ENCODE results near the gene HNRNPC.
"Not testable (repeated sequence)": the region's sequence is repeated elsewhere in the genome, so short reads cannot be mapped to it uniquely, and the experiment has no call there.

The HNRNPC gene

GRCh38 chr14:21272661-21273060 is 3.4 kb upstream of the HNRNPC start:
- H3K4me3 ChIP-seq (ENCODE audit: low read length); H2BK15ac ChIP-seq (replicated peaks; ENCODE audit: low read depth); H3K79me1 ChIP-seq (ENCODE audit: low read length); H4K5ac ChIP-seq (ENCODE audit: low read length); H3K18ac ChIP-seq (ENCODE audit: low read length); H3K4me2 ChIP-seq (ENCODE audit: low read length); H3K36me3 ChIP-seq (ENCODE audit: control insufficient read depth, insufficient read depth, low read length); H3K56ac ChIP-seq (ENCODE audit: low read length); H3K4ac ChIP-seq (ENCODE audit: low read depth, low read length); H2BK5ac ChIP-seq (ENCODE audit: low read length); H3K23ac ChIP-seq (ENCODE audit: low read length); H2AK5ac ChIP-seq (ENCODE audit: low read length); H3K9ac ChIP-seq (ENCODE audit: low read length); H3K4me1 ChIP-seq (ENCODE audit: control insufficient read depth, low read depth, low read length); DNase-seq; H3K27me3 ChIP-seq (ENCODE audit: insufficient read depth, low read length, poor library complexity); H4K8ac ChIP-seq (ENCODE audit: low read depth, low read length); H2BK120ac ChIP-seq (ENCODE audit: low read depth, low read length); H3K27ac ChIP-seq (ENCODE audit: low read depth, low read length): not testable (repeated sequence)
- peaks cover 15% of the 10 kb centered on the region for H3K79me2 ChIP-seq (ENCODE audit: control insufficient read depth, insufficient read depth, low read length)
- WGBS (ENCODE audit: extremely low coverage, insufficient coverage, low lambda C conversion rate) = no CpG with 5 or more reads among the region's 17 CpGs

GRCh38 chr14:21268617-21269251 is 508 bp downstream of the HNRNPC start:
- peak overlapping the region; percentile 99 for H3K18ac ChIP-seq (ENCODE audit: low read length)
- H2BK15ac ChIP-seq (replicated peaks; ENCODE audit: low read depth) = no peak overlapping the region
- H3K9ac ChIP-seq (ENCODE audit: low read length) = peak overlapping the region; percentile 97
- H3K27me3 ChIP-seq (ENCODE audit: insufficient read depth, low read length, poor library complexity) = no peaks in the 10 kb centered on the region
- WGBS (ENCODE audit: extremely low coverage, insufficient coverage, low lambda C conversion rate) = no CpG with 5 or more reads among the region's 24 CpGs
- peak overlapping the region; percentile 93 for H3K4me3 ChIP-seq (ENCODE audit: low read length)
- H3K79me1 ChIP-seq (ENCODE audit: low read length) = no peaks in the 10 kb centered on the region
- peaks cover 53% of the 10 kb centered on the region for H3K79me2 ChIP-seq (ENCODE audit: control insufficient read depth, insufficient read depth, low read length)
- H3K36me3 ChIP-seq (ENCODE audit: control insufficient read depth, insufficient read depth, low read length) = no peaks in the 10 kb centered on the region
- peak overlapping the region; percentile 94 for H2BK120ac ChIP-seq (ENCODE audit: low read depth, low read length)
- no peak overlapping the region for H4K5ac ChIP-seq (ENCODE audit: low read length)
- peak overlapping the region; percentile 0 for H2BK5ac ChIP-seq (ENCODE audit: low read length)
- H4K8ac ChIP-seq (ENCODE audit: low read depth, low read length) = peak overlapping the region; percentile 43
- peak overlapping the region; percentile 40 for H2AK5ac ChIP-seq (ENCODE audit: low read length)
- peak overlapping the region; percentile 61 for H3K23ac ChIP-seq (ENCODE audit: low read length)
- peak; percentile 83 for DNase-seq
- H3K56ac ChIP-seq (ENCODE audit: low read length) = peak overlapping the region; percentile 97
- peaks cover 2% of the 10 kb centered on the region for H3K4me1 ChIP-seq (ENCODE audit: control insufficient read depth, low read depth, low read length)
- no peak overlapping the region for H3K4me2 ChIP-seq (ENCODE audit: low read length)
- H3K4ac ChIP-seq (ENCODE audit: low read depth, low read length) = peak overlapping the region; percentile 95
- H3K27ac ChIP-seq (ENCODE audit: low read depth, low read length) = peak overlapping the region; percentile 70

- Histone ChIP-seq H3K4me2 (ENCODE audit: low read length) (peak overlapping the region; percentile 31), H3K9ac (ENCODE audit: low read length) (peak overlapping the region; percentile 97), H3K56ac (ENCODE audit: low read length) (peak overlapping the region; percentile 88), H3K27me3 (ENCODE audit: insufficient read depth, low read length, poor library complexity) (no peaks in the 10 kb centered on the region), H2BK120ac (ENCODE audit: low read depth, low read length) (no peak overlapping the region), H4K5ac (ENCODE audit: low read length) (no peak overlapping the region), H3K4me3 (ENCODE audit: low read length) (peak overlapping the region; percentile 87), H3K79me1 (ENCODE audit: low read length) (no peaks in the 10 kb centered on the region), H3K79me2 (ENCODE audit: control insufficient read depth, insufficient read depth, low read length) (peaks cover 59% of the 10 kb centered on the region), H3K27ac (ENCODE audit: low read depth, low read length) (no peak overlapping the region), H3K4me1 (ENCODE audit: control insufficient read depth, low read depth, low read length) (peaks cover 2% of the 10 kb centered on the region), H4K8ac (ENCODE audit: low read depth, low read length) (no peak overlapping the region), H3K23ac (ENCODE audit: low read length) (no peak overlapping the region), H2AK5ac (ENCODE audit: low read length) (no peak overlapping the region), H3K18ac (ENCODE audit: low read length) (no peak overlapping the region), H2BK5ac (ENCODE audit: low read length) (no peak overlapping the region), H2BK15ac (replicated peaks; ENCODE audit: low read depth) (no peak overlapping the region), H3K4ac (ENCODE audit: low read depth, low read length) (no peak overlapping the region), H3K36me3 (ENCODE audit: control insufficient read depth, insufficient read depth, low read length) (peaks cover 2% of the 10 kb centered on the region)
- no CpG with 5 or more reads among the region's 16 CpGs for WGBS (ENCODE audit: extremely low coverage, insufficient coverage, low lambda C conversion rate)
- DNase-seq = no peak
Observed at GRCh38 chr14:21267886-21268616, 1.2 kb downstream of the HNRNPC start.

- no peak for DNase-seq
- Histone ChIP-seq H2BK5ac (ENCODE audit: low read length) (no peak overlapping the region), H4K8ac (ENCODE audit: low read depth, low read length) (no peak overlapping the region), H3K27me3 (ENCODE audit: insufficient read depth, low read length, poor library complexity) (no peaks in the 10 kb centered on the region), H3K27ac (ENCODE audit: low read depth, low read length) (no peak overlapping the region), H3K79me2 (ENCODE audit: control insufficient read depth, insufficient read depth, low read length) (peaks cover 64% of the 10 kb centered on the region), H2AK5ac (ENCODE audit: low read length) (no peak overlapping the region), H3K18ac (ENCODE audit: low read length) (no peak overlapping the region), H3K4me2 (ENCODE audit: low read length) (peak overlapping the region; percentile 74), H3K79me1 (ENCODE audit: low read length) (no peaks in the 10 kb centered on the region), H3K4ac (ENCODE audit: low read depth, low read length) (no peak overlapping the region), H4K5ac (ENCODE audit: low read length) (no peak overlapping the region), H3K9ac (ENCODE audit: low read length) (peak overlapping the region; percentile 97), H3K23ac (ENCODE audit: low read length) (no peak overlapping the region), H2BK120ac (ENCODE audit: low read depth, low read length) (no peak overlapping the region), H2BK15ac (replicated peaks; ENCODE audit: low read depth) (no peak overlapping the region), H3K4me3 (ENCODE audit: low read length) (peak overlapping the region; percentile 87), H3K36me3 (ENCODE audit: control insufficient read depth, insufficient read depth, low read length) (peaks cover 3% of the 10 kb centered on the region), H3K4me1 (ENCODE audit: control insufficient read depth, low read depth, low read length) (peaks cover 2% of the 10 kb centered on the region), H3K56ac (ENCODE audit: low read length) (peak overlapping the region; percentile 70)
- WGBS (ENCODE audit: extremely low coverage, insufficient coverage, low lambda C conversion rate) = no CpG with 5 or more reads among the region's 10 CpGs
Observed at GRCh38 chr14:21267431-21267845, 1.8 kb downstream of the HNRNPC start.

GRCh38 chr14:21264025-21264801 is 5.0 kb downstream of the HNRNPC start:
- H3K27ac ChIP-seq (ENCODE audit: low read depth, low read length) = no peak overlapping the region

More at GRCh38 chr14:21264025-21264801, 5.0 kb downstream of the HNRNPC start:
- Histone ChIP-seq H3K4me3 (ENCODE audit: low read length) (no peak overlapping the region), H3K23ac (ENCODE audit: low read length) (no peak overlapping the region), H4K8ac (ENCODE audit: low read depth, low read length) (peak overlapping the region; percentile 56), H2BK5ac (ENCODE audit: low read length) (no peak overlapping the region), H3K4me1 (ENCODE audit: control insufficient read depth, low read depth, low read length) (no peaks in the 10 kb centered on the region), H3K79me2 (ENCODE audit: control insufficient read depth, insufficient read depth, low read length) (peaks cover 91% of the 10 kb centered on the region), H3K18ac (ENCODE audit: low read length) (no peak overlapping the region), H4K5ac (ENCODE audit: low read length) (no peak overlapping the region), H3K9ac (ENCODE audit: low read length) (no peak overlapping the region), H2BK15ac (replicated peaks; ENCODE audit: low read depth) (no peak overlapping the region), H3K4me2 (ENCODE audit: low read length) (no peak overlapping the region), H2BK120ac (ENCODE audit: low read depth, low read length) (no peak overlapping the region), H3K79me1 (ENCODE audit: low read length) (no peaks in the 10 kb centered on the region), H3K27me3 (ENCODE audit: insufficient read depth, low read length, poor library complexity) (no peaks in the 10 kb centered on the region), H3K56ac (ENCODE audit: low read length) (no peak overlapping the region), H3K36me3 (ENCODE audit: control insufficient read depth, insufficient read depth, low read length) (peaks cover 5% of the 10 kb centered on the region), H2AK5ac (ENCODE audit: low read length) (no peak overlapping the region), H3K4ac (ENCODE audit: low read depth, low read length) (no peak overlapping the region)
- DNase-seq = no peak
- no CpG with 5 or more reads among the region's 4 CpGs for WGBS (ENCODE audit: extremely low coverage, insufficient coverage, low lambda C conversion rate)

All from mesendoderm (in vitro differentiated cells).